ENCODE results near the gene GREM1. TPM values are rescaled to one million over a fixed set of nuclear protein-coding genes. Genes with fewer than 3 reads are reported as not detected.

The GREM1 gene
- total RNA-seq, 4 donors from 2014 or later = 0.57 to 2.5 (median 1.1) TPM; not detected in 1

DNA sequence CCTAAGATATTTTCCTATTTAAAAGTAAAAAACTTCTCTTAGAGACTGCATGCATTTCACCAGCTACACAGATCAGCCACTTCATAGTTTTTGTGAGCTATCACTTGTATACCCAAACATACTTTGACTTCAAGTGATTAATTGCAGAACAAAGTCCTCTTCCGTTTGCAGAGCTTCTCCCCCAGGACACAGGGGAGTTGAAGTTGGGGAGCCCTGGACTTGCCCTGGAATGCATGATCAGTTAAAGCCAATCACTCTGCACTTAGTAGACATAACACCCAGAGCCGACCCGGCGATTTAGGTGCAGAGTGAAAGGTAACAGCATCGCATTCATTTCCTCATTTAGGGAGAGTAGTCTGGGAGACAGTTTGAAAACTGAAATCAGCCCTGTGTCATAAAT, 70.1 kb downstream of the GREM1 start:
- TF ChIP-seq, protein P1, sequence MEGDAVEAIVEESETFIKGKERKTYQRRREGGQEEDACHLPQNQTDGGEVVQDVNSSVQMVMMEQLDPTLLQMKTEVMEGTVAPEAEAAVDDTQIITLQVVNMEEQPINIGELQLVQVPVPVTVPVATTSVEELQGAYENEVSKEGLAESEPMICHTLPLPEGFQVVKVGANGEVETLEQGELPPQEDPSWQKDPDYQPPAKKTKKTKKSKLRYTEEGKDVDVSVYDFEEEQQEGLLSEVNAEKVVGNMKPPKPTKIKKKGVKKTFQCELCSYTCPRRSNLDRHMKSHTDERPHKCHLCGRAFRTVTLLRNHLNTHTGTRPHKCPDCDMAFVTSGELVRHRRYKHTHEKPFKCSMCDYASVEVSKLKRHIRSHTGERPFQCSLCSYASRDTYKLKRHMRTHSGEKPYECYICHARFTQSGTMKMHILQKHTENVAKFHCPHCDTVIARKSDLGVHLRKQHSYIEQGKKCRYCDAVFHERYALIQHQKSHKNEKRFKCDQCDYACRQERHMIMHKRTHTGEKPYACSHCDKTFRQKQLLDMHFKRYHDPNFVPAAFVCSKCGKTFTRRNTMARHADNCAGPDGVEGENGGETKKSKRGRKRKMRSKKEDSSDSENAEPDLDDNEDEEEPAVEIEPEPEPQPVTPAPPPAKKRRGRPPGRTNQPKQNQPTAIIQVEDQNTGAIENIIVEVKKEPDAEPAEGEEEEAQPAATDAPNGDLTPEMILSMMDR (IDR thresholded peaks at IDR 0.05; ENCODE audit: low read depth) = no peak

DNA sequence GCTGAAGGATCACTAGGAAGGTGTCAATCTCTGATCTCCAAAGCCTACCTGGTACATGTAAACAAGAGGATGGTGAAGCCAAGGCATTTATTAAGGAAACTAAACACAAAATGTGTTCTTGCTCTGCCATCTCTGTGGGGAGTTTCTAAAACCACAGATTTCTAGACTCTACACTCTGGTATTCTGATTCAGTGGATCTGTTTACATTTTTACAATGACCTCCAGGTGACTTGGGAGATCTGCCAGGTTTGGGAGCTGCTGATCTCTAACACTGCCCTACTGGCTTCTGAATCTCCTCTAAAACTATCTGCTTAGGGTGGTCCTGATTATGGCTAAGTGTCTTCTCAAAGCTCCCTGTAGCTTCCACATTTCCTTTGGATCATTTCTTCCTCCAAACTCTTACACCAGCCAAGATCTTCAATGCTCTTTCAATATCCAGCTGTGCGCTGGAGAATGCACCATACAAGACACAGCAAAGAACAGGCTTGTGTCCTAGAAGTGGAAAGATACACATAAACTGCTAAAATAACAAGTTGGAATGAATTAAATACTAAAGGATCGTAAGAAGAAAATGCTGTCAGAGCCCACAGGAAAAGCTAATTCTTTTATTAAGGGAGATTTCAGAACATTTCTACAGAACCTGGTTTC, 72.7 kb downstream of the GREM1 start:
- TF ChIP-seq, protein P1 (IDR thresholded peaks at IDR 0.05; ENCODE audit: low read depth) = no peak

DNA sequence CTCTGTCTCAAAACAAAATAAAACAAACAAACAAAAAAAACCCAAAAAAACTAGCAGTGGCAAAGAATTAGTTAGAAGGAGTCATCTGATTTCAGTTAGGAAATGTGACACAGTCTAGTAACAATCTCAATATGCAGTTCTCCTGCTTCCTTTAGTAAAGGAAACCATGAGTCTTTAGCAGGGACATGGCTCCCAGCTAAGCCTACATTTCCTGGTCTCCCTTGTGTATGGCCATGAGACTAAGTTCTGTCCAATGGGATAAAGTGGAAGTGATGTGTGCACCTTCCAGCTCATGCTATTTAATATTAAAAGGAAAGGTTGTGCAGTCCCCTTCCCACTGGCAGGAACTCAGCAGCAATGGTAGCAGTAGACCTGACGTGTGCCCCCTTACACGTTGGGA, 74.6 kb downstream of the GREM1 start:
- TF ChIP-seq, protein P1 (IDR thresholded peaks at IDR 0.05; ENCODE audit: low read depth) = no peak

Other genes starting within 250 kb of the GREM1 start
- 10 to 100 TPM; 10.6 to 19.6 (median 15.1) TPM for gene GOLGA8N, start 124.5 kb upstream of the GREM1 start, total RNA-seq
- gene ARHGAP11A, start 102.5 kb upstream of the GREM1 start, total RNA-seq = 1 to 10 TPM; 1.1 to 5.6 (median 2.8) TPM
- gene SCG5, start 76.3 kb upstream of the GREM1 start, total RNA-seq = 1 to 10 TPM in 1 of 4 donors, not detected in 3; 2.9 TPM